GM18505 (cell line): ENCODE measurements around the gene SBF2.
"Not testable (repeated sequence)": the region's sequence is repeated elsewhere in the genome, so short reads cannot be mapped to it uniquely, and the experiment has no call there.

Source experiments
- ATAC-seq: cut with Tn5 transposase; IDR thresholded peaks from one replicate; pipeline ENCODE4 v1.9.1; 2021; ENCODE audit not compliant: unreplicated experiment
- POLR2A ChIP-seq: IDR thresholded peaks from 4 replicates; pipeline ENCODE4 v1.6.1; 2011; ENCODE audit warnings: borderline replicate concordance; ENCODE audit not compliant: insufficient read depth, insufficient read length; ENCODE audit errors: extremely low read depth

The SBF2 gene

DNA sequence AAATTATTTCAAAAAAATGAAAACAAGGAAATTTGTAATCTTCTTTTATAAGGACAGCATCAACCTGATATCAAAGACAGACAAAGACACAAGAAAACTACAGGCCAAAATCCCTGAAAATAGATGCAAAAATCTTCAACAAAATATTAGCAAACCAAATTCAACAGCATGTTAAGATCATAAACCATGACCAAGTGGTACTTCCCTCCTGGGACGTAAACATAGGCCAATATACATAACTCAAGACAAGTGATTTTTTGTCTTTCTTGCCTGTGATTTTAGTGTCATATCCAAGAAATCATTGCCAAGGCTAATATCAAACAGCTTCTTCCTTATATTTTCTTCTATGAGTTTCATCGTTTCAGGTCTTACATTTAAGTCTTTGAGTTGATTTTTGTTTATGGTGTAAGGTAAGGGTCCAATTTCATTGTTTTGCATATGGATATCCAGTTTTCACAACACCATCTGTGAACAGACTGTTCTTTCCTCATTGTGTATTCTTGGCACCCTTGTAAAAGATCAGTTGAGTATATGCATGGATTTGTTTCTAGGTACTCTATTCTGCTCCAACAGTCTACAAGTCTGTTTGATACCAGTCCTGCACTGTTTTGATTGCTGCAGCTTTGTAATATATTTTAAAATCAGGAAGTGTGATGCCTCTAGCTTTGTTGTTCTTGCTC lies 50.0 kb downstream of the SBF2 start:
- no peak for ATAC-seq
- no peak for TF ChIP-seq POLR2A

DNA sequence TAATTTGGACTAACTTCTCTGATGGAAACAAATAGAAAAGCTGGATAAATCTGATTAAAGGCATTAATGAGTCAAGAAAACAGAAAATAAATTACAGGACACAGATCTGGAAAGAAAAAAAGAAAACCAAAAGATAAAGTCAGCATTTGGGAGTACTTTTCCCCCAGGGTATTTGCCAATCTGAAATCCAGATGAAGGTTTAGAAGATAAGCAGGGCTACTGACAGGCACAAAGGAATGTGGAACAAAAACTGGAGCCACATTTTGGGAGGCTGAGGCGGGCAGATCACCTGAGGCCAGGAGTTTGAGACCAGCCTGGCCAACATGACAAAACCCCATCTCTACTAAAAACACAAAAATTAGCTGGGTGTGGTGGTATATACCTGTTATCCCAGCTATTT lies 57.2 kb downstream of the SBF2 start:
- ATAC-seq: no peak
- no peak for TF ChIP-seq POLR2A

DNA sequence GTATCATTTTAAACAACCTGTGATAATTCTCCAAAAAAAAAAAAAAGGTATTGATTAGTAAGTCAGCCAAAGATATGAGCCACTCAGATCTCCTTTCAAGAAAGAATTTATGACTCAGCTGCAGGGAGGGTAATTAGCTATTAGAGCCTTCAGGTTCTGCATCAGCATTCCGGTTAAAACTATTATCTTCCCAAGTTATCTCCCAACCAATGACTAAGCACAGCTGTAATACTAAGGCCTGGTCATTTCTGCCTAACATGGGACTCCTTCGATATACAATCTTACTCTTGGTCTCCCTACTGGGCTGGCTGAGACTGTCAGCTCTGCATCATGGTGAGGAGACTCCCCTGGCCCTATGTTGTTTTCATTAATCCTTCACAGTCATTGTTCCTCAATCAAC lies 60.4 kb downstream of the SBF2 start:
- no peak for ATAC-seq
- TF ChIP-seq POLR2A: no peak

DNA sequence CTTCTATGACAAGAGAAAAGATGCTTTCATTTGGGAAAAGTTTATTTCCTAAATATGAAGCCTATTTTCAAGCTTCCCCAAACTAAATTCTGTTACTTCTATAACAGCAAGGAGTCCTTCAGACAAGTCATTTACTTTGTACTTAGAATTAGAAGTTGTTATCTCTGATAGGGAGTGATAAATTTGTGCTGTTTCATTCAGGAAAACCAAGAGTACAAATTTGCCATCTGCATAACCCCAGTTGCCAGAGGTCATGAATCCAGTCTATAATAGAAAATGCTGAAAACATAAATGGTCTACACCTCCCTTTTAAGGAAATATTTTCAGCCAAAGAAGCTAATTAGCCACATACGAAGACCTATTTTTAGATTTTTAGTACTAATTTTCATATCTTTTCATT lies 61.3 kb downstream of the SBF2 start:
- no peak for ATAC-seq

DNA sequence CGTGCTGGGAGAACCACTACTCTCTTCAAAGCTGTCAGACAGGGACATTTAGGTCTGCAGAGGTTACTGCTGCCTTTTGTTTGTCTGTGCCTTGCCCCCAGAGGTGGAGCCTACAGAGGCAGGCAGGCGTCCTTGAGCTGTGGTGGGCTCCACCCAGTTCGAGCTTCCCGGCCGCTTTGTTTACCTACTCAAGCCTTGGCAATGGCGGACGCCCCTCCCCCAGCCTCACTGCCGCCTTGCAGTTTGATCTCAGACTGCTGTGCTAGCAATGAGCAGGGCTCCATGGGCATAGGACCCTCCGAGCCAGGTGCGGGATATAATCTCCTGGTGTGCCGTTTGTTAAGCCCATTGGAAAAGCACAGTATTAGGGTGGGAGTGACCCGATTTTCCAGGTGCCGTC lies 62.2 kb downstream of the SBF2 start:
- ATAC-seq: not testable (repeated sequence)

More for the DNA sequence above, 61.3 kb downstream of the SBF2 start:
- TF ChIP-seq POLR2A: no peak

DNA sequence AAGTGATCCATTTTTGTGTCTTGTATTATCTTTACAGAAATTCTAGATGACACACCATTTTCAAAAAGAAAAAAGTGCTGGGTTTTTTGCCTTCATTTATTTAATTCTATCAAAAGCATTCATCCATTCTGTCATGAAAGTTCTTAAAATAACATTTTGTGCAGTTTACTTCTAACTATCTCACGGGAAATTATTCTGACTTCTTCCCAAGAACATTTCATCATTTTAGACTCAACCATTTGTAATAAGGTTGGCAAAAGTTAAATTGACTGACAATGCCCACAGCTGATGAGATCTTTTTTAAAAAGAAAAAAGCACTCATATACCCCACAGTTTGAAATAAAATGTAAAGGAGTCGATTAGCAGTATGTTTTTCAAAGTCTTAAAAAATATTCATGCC lies 68.5 kb downstream of the SBF2 start:
- ATAC-seq: no peak
- TF ChIP-seq POLR2A: no peak

DNA sequence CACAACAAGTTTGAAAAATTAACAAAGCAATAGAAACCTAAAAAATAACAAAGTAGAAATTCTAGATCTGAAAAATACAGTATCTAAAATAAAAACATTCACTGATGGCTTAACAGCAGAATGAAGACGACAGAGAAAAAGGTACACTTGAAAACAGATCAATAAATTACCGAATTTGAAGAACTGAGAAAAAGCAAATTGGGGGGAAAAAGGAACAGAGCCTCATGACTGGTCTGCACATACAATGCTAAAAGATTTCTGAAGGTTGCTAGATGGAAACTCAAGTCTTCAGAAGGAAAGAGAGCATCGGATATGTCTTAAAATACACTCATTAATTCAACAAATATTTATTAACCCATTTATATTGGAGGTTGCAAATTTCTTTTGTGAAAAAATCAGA lies 71.6 kb downstream of the SBF2 start:
- no peak for TF ChIP-seq POLR2A
- ATAC-seq: no peak

DNA sequence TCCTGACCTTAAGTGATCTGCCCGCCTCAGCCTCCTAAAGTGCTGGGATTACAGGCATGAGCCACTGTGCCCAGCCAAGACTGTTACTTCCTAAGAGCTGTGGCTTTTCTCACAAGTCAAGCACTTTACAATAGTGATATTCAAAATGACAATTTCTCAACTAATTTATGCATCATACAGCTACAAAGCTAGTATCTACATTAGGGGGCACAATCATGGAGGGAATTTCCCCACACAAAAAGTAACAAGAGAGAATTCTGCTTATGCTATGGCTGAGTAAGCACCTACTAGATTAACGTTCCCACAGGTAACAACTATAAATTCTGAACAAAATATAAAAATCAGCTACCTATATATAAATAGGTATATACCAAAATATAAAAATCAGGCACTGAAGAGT lies 72.7 kb downstream of the SBF2 start:
- ATAC-seq: no peak
- no peak for TF ChIP-seq POLR2A

DNA sequence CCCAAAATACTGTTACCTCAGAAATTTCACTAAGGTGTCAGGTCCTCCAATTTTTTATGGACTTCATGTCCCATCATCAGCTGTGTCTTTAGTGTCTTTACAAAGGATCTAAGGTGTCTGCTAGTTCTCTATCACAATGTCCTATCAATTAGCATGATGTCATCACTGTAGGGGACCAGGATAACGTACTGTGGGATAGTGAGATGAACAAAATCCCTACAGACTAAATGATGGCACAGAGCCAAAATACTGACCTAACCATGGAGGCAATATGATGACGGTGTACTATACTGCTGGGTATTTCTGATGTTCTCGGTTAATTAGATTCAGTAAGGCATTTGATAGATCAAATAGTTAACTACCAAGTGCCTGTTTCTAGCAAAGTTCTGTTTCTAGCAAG lies 82.5 kb downstream of the SBF2 start:
- no peak for ATAC-seq
- no peak for TF ChIP-seq POLR2A

DNA sequence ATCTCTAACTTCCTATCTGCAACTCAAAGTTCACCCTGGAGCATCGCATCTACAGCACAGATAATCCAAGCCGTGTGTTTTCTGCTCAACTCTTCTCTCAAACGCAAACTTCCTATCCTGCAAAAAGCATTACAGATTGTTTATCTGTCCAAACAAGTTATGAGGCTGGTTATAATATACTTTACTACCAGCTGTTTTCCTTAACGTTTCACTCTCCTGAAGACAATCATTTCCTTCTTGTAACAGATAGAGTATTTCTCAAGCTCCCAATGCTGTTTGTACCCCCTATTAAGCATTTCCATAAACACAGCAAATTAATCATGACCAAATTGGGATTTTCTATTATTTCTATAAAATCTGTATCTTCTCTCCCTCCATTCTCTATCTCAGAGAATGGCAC lies 84.7 kb downstream of the SBF2 start:
- no peak for TF ChIP-seq POLR2A
- ATAC-seq: no peak

DNA sequence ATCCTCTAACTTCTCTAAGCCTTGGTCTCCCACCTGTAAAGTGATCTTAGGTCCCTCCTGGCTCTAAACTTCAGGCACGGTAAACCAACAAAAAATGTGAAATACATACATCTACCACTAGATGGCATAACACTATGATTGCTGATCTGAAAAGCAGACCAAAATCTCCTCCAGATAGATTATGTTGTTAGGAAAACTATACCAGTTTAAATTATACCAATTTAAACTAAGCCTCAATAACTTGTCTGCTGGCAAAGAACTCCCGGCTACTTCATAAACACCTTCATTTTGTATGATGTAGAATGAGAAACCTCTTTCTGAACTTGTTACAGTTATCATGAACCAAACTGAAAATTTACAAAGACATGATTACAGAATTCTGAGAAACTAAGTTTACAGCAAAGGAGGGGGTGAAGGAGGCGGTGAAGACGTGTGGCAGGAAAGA lies 85.9 kb downstream of the SBF2 start:
- no peak for ATAC-seq
- TF ChIP-seq POLR2A: no peak

DNA sequence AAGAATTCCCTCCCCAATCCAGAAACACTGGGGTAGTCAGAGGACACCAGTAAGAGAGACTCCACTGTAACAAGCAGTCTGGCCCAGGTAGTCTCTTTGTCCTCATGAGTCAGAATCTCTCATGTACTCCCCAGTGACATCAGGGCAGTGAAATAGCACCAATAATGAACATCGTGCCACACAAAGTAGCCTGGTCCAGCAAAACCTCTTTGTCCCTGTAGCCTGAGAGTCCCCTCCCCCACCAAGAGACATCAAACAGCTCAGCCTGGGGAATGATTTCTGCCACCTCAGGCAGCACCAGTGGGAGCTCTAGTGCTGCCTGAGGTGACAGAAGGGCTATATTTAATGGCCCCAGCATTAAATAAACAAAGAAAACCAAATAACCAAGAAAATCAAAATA lies 88.1 kb downstream of the SBF2 start:
- no peak for TF ChIP-seq POLR2A
- ATAC-seq: no peak

DNA sequence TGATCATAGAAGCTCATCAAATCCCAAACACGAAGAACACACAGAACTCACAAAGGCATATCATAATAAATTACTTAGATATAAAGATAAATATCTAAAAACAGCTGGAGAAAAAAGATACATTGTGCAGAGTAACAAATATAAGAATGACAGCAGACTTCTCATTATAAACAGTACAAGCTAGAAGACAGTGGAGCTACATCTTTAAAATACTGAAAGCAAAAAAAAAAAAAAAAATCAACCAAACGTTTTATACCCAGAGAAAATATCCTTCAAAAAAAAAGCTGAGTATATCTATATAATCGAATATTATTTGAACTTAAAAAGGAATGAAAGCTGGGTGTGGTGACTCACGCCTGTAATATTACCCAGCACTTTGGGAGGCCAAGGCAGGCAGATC lies 90.0 kb downstream of the SBF2 start:
- ATAC-seq: no peak
- TF ChIP-seq POLR2A: no peak

DNA sequence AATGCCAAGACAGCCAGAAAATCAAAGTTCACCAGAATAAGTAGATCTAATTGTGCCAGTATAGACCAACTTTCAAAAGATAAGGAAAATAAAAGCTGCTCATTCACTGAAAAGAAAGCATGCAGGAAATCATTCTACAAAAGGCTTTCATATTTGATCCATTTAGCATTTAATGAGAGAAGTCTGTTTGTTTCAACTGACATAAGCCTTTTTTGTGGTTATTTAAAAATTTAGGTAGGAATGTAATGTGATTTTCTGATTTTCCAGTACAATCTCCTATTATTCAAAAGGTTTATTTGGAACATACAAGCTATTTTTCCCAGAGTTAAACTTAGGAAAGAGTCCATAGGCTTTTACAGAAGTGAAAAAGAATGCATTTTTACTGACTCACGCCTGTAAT lies 92.7 kb downstream of the SBF2 start:
- ATAC-seq: no peak
- TF ChIP-seq POLR2A: no peak

DNA sequence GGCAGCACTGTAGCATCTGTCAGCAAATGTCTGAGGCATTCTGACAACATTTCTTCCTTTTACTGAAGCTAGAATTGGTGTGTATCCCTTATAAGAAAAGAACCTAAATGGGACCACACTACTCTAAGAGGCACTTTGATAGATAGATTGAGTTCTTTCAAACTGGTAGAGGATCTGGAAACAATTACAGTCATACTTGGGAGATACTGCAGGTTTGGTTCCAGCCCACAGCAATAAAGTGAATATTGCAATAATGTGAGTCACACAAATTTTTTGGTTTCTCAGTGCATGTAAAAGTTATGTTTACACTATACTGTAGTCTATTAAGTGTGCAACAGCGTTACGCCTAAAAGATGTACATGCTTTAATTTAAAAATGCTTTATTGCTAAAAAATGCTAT lies 96.9 kb downstream of the SBF2 start:
- TF ChIP-seq POLR2A: no peak
- no peak for ATAC-seq
